ENCODE data around the gene NRG2.

The NRG2 gene

DNA sequence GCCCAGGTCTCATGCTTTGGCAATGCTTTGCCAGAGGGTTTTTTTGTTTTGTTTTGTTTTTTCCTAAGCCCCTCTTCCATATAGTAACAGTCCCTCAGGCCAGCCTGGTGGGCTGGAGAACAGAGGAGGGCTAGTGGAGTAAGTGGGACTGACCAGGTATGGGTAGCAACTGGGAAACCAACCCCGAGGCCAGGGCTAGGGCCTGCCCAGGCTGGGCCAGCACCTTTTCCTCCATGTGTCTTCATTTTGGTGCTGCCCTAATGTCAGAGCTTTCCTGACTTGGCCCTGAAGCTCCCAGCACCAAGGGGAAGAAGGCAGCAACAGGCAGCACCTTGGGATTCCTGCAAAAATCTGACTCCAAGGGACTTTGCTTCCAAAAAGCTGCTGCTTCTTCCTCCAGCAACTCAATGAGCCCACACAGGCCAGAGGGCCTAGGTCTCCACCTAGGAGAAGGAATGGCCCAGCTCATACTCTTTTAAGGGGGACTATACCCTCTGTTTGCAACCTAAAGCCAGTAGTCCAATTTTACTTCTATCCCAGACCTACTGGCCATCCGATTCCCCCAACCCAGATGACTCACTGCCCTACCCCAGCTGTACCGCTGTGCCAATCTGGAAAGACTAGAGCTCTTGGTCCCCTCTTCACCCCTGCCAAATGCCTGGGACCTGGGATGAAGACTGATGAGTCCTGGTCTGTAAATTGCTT lies 142.4 kb downstream of the NRG2 start:
- Histone ChIP-seq H3K9me3 (ENCODE audit: control insufficient read depth, low read length) (no peaks in the 10 kb centered on the region), H3K79me2 (peaks cover 13% of the 10 kb centered on the region), H3K27me3 (ENCODE audit: control insufficient read depth, insufficient read depth, low read length) (peaks cover 7% of the 10 kb centered on the region), H3K4me3 (ENCODE audit: low read depth, low read length) (no peak overlapping the region), H3K36me3 (ENCODE audit: control insufficient read depth, insufficient read depth, low read length) (no peaks in the 10 kb centered on the region), H2AFZ (no peak overlapping the region), H3K9ac (no peak overlapping the region), H3K4me2 (ENCODE audit: low read length) (no peak overlapping the region), H3K27ac (no peak overlapping the region), H3K4me1 (peaks cover 11% of the 10 kb centered on the region)
- TF ChIP-seq, protein P1, sequence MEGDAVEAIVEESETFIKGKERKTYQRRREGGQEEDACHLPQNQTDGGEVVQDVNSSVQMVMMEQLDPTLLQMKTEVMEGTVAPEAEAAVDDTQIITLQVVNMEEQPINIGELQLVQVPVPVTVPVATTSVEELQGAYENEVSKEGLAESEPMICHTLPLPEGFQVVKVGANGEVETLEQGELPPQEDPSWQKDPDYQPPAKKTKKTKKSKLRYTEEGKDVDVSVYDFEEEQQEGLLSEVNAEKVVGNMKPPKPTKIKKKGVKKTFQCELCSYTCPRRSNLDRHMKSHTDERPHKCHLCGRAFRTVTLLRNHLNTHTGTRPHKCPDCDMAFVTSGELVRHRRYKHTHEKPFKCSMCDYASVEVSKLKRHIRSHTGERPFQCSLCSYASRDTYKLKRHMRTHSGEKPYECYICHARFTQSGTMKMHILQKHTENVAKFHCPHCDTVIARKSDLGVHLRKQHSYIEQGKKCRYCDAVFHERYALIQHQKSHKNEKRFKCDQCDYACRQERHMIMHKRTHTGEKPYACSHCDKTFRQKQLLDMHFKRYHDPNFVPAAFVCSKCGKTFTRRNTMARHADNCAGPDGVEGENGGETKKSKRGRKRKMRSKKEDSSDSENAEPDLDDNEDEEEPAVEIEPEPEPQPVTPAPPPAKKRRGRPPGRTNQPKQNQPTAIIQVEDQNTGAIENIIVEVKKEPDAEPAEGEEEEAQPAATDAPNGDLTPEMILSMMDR (IDR thresholded peaks at IDR 0.05) = no peak

DNA sequence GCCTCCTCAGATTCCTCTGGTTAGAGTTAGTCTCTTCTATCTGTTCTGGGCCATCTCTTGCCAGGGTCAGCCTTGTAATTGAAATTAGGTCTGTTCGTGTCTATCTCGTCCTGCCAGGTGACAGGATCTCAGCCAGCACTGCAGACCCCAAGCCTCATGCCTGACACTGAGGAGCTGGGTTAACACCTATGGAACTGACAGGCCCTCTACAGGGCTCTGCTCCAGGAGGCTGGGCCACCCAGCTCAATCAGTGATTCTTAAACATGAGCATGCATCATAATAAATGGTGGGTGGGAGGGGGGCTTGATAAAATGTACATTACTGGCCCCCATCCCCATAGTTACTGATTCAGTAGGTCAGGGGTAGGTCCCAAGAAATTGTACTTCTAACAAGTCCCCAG lies 144.1 kb downstream of the NRG2 start:
- H3K27ac ChIP-seq = no peak overlapping the region
- peaks cover 11% of the 10 kb centered on the region for H3K79me2 ChIP-seq
- H3K36me3 ChIP-seq (ENCODE audit: control insufficient read depth, insufficient read depth, low read length) = no peaks in the 10 kb centered on the region
- TF ChIP-seq, protein P1 (IDR thresholded peaks at IDR 0.05) = no peak
- no peak overlapping the region for H3K4me2 ChIP-seq (ENCODE audit: low read length)
- H2AFZ ChIP-seq = no peak overlapping the region
- no peak overlapping the region for H3K9ac ChIP-seq
- H3K9me3 ChIP-seq (ENCODE audit: control insufficient read depth, low read length) = no peaks in the 10 kb centered on the region
- H3K4me1 ChIP-seq = no peaks in the 10 kb centered on the region
- no peak overlapping the region for H3K4me3 ChIP-seq (ENCODE audit: low read depth, low read length)
- H3K27me3 ChIP-seq (ENCODE audit: control insufficient read depth, insufficient read depth, low read length) = no peaks in the 10 kb centered on the region

DNA sequence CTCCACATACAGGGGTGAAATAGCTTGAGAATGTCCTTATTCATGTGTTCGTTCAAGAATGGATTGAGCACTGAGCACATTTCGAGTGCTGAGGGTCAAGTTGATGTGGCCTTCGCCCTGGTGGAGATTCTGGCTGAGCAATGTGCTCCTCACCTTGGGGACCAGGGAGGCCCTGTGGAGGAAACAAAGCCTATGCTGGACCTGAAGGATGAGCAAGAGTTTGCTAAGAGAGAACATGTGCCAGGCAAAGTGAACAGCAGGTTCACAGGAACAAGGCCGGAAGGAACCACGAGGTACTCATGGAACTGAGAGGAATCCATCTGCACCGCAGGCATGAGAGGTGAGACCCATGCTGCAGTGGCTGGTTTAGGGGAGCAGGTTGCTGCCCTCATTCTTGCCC lies 145.1 kb downstream of the NRG2 start:
- no peaks in the 10 kb centered on the region for H3K27me3 ChIP-seq (ENCODE audit: control insufficient read depth, insufficient read depth, low read length)

DNA sequence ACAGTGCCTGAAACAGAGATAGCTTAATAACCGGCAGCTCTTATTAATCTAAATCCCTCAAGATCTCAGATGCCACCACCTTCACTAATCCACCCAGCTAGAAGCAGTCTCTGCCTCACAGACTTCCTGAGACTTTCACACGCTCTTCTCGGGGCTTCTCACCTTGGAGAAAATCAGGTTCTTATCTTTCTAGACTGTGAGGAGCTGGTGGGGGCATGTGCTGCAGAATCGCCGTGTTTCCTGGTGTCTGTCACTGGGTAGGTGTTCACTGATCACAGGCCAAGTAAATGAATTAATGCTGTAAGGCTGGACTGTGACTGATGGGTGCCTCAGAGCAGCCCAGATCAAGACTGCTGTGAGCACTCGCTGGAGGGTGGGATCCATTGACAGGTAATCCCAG lies 145.8 kb downstream of the NRG2 start:
- Histone ChIP-seq H3K4me2 (ENCODE audit: low read length) (no peak overlapping the region), H3K9me3 (ENCODE audit: control insufficient read depth, low read length) (no peaks in the 10 kb centered on the region), H3K27ac (no peak overlapping the region), H3K9ac (no peak overlapping the region), H3K36me3 (ENCODE audit: control insufficient read depth, insufficient read depth, low read length) (no peaks in the 10 kb centered on the region), H3K4me1 (no peaks in the 10 kb centered on the region), H3K4me3 (ENCODE audit: low read depth, low read length) (no peak overlapping the region), H3K27me3 (ENCODE audit: control insufficient read depth, insufficient read depth, low read length) (no peaks in the 10 kb centered on the region), H2AFZ (no peak overlapping the region), H3K79me2 (peaks cover 3% of the 10 kb centered on the region)
- TF ChIP-seq, protein P1 (IDR thresholded peaks at IDR 0.05) = no peak

More for the DNA sequence above, 145.1 kb downstream of the NRG2 start:
- Histone ChIP-seq H3K4me1 (no peaks in the 10 kb centered on the region), H3K79me2 (peaks cover 3% of the 10 kb centered on the region), H3K27ac (no peak overlapping the region), H3K36me3 (ENCODE audit: control insufficient read depth, insufficient read depth, low read length) (no peaks in the 10 kb centered on the region), H3K9ac (no peak overlapping the region), H3K4me2 (ENCODE audit: low read length) (no peak overlapping the region), H3K9me3 (ENCODE audit: control insufficient read depth, low read length) (no peaks in the 10 kb centered on the region), H2AFZ (no peak overlapping the region), H3K4me3 (ENCODE audit: low read depth, low read length) (no peak overlapping the region)
- TF ChIP-seq, protein P1 (IDR thresholded peaks at IDR 0.05) = no peak

DNA sequence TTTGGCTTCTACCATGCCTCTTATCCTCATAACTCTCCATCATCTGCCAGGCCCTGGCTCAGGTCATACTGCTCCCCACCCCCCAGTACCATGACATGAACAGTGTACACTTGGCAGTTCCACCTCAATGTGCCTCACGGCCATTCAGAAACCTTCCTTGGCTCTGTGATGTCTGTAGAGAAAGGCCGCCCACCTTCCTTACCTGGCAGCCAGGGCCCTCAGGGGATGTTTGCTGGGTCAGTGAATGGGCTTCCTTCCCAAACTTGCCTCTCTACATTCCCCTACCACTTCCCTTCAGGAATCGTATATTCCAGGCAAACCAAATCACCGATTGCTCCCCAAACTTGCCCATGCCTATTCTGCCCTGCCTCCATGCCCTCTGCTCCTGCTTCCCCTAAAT lies 146.4 kb downstream of the NRG2 start:
- Histone ChIP-seq H3K27ac (no peak overlapping the region), H3K27me3 (ENCODE audit: control insufficient read depth, insufficient read depth, low read length) (no peaks in the 10 kb centered on the region), H3K36me3 (ENCODE audit: control insufficient read depth, insufficient read depth, low read length) (no peaks in the 10 kb centered on the region), H3K9me3 (ENCODE audit: control insufficient read depth, low read length) (no peaks in the 10 kb centered on the region), H3K79me2 (no peaks in the 10 kb centered on the region), H3K4me1 (no peaks in the 10 kb centered on the region), H3K4me3 (ENCODE audit: low read depth, low read length) (no peak overlapping the region), H3K4me2 (ENCODE audit: low read length) (no peak overlapping the region), H3K9ac (no peak overlapping the region), H2AFZ (no peak overlapping the region)
- TF ChIP-seq, protein P1 (IDR thresholded peaks at IDR 0.05) = no peak

All from parathyroid adenoma (tissue), 2 donors.